ENCODE results near the gene NPAS4.

NPAS4 gene

DNA sequence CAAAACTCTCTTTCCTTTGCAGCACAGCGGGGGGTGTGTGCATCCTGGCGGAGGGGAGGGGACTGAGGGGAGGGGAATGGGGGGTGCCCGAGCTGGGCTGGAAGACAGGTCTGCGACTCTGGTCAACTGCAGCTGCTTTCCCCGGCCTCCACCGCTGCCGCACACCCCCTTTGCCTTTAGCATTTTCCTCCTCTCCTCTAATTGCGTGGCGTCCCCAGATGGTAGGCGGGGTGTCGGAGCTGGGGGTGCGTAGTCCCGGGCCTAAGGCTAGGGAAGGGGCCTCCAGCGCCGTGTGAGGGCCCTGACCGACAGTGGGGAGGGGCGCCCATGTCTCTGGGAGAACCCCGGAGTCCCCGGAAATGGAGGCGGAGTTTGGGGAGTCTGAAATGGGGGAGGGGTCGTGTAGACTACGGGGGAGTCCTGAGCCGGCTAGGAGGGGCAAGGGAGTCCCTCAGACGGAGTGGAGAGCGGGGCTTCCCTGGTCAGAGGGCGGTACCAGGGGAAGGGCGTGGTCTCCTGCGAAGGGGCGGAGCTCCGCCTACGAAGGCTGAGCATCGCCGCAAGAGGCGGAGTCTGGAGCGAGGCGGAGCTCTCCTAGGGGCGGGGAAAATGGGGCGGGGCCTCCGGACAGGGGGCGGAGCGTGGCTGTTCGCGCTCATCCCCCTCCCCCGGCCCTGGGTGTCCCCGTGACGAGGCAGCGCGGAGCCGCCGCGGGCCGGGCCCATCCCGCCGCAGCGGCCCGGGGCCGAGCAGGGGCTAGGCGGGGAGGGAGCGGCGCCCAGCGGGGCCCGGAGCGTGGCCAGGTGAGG, 45.6 kb downstream of the NPAS4 start, which contains the start of gene PELI3 (continued):
- TF ChIP-seq, protein P1, sequence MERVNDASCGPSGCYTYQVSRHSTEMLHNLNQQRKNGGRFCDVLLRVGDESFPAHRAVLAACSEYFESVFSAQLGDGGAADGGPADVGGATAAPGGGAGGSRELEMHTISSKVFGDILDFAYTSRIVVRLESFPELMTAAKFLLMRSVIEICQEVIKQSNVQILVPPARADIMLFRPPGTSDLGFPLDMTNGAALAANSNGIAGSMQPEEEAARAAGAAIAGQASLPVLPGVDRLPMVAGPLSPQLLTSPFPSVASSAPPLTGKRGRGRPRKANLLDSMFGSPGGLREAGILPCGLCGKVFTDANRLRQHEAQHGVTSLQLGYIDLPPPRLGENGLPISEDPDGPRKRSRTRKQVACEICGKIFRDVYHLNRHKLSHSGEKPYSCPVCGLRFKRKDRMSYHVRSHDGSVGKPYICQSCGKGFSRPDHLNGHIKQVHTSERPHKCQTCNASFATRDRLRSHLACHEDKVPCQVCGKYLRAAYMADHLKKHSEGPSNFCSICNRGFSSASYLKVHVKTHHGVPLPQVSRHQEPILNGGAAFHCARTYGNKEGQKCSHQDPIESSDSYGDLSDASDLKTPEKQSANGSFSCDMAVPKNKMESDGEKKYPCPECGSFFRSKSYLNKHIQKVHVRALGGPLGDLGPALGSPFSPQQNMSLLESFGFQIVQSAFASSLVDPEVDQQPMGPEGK (tag by site-specific recombination; IDR thresholded peaks at IDR 0.05): peak; percentile 68; the same call in 1 of the 2 replicates

DNA sequence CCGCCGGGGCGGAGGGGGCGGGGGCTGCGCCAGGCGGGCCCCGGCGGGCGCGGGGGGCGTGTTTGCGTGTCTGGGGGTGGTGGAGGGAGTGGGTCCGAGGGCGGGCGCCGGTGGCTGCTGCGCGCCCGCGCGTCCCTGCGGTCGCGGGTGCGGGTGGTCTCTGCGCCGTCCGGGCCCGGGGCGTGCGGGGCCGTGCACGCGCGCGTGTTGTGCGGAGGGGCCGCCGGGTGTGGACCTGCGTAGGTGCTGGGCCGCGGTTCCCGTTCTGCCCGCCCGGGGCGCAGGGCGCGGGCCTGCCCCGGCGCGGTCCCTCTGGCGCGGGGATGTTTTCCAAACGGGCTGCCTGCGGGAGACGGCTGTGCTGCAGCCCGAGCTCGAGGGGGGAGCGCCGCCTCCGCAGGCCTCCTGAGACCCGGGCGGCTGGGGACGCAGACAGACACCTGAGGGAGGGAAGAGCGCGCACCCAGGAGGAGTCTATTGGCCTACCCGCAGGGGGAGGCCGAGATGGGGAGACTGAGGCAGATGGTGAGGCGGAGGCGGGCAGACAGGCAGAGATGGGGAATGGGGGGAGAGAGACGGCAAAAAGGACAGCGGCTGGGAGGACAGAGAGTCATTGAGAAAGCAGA, 46.3 kb downstream of the NPAS4 start:
- Histone ChIP-seq H3K27ac (ENCODE audit: extremely low read depth, low read depth, low read length) (no peak overlapping the region; the same call in 1 of the 2 replicates), H3K9me3 (ENCODE audit: control insufficient read depth, insufficient read depth, low read depth, low read length) (no peaks in the 10 kb centered on the region), H3K4me1 (ENCODE audit: control insufficient read depth, insufficient read depth, low read length) (no peaks in the 10 kb centered on the region), H3K36me3 (ENCODE audit: control insufficient read depth in 2 of 2, insufficient read depth in 1 of 2, low read length in 2 of 2) (peaks cover 0 to 29% of the 10 kb centered on the region in 2 experiments; a peak in 1 of 3 replicates), H3K4me3 (ENCODE audit: low read depth, low read length) (peak overlapping the region; percentile 53)
- ChIA-PET POLR2A (interaction anchor here (0.9 to 6.2 kb wide), 10 partner anchors 8 to 149 kb away, joined by 3 to 64 read pairs (median 4); partner anchors contain the start of genes BBS1, DPP3, MRPL11 and RBM14), CTCF (interaction anchor here (0.5 to 1.0 kb wide), 8 partner anchors 12 to 325 kb away, joined by 3 to 5 read pairs (median 3); partner anchors contain the start of genes CCDC87, CCS and MRPL11)
- TF ChIP-seq ZIC2 (tag by site-specific recombination; IDR thresholded peaks at IDR 0.05) (0 out of 2 replicates have a peak, but pooled peaks have one; percentile 18), ZNF2 (tag by site-specific recombination; IDR thresholded peaks at IDR 0.05) (no peak), ZFHX2 (tag by site-specific recombination; conservative IDR thresholded peaks at IDR 0.05) (peak; percentile 38), ZNF335 (tag by site-specific recombination; conservative IDR thresholded peaks at IDR 0.05) (peak; percentile 54), ZBTB20 (tag by site-specific recombination; IDR thresholded peaks at IDR 0.05) (peak; percentile 58; the same call in 1 of the 2 replicates), ZNF623 (tag by site-specific recombination; IDR thresholded peaks at IDR 0.05) (no peak), GFI1B (tag by site-specific recombination; IDR thresholded peaks at IDR 0.05) (no peak), ZNF596 (tag by site-specific recombination; IDR thresholded peaks at IDR 0.05) (no peak), ZNF341 (tag by site-specific recombination; IDR thresholded peaks at IDR 0.05; ENCODE audit: low read depth) (peak; percentile 92), GLIS1 (tag by site-specific recombination; IDR thresholded peaks at IDR 0.05) (peak; percentile 33; the same call in 1 of the 2 replicates)
- TF ChIP-seq, protein P2, sequence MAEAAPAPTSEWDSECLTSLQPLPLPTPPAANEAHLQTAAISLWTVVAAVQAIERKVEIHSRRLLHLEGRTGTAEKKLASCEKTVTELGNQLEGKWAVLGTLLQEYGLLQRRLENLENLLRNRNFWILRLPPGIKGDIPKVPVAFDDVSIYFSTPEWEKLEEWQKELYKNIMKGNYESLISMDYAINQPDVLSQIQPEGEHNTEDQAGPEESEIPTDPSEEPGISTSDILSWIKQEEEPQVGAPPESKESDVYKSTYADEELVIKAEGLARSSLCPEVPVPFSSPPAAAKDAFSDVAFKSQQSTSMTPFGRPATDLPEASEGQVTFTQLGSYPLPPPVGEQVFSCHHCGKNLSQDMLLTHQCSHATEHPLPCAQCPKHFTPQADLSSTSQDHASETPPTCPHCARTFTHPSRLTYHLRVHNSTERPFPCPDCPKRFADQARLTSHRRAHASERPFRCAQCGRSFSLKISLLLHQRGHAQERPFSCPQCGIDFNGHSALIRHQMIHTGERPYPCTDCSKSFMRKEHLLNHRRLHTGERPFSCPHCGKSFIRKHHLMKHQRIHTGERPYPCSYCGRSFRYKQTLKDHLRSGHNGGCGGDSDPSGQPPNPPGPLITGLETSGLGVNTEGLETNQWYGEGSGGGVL (tag by site-specific recombination; IDR thresholded peaks at IDR 0.05): no peak
- TF ChIP-seq, protein P3, sequence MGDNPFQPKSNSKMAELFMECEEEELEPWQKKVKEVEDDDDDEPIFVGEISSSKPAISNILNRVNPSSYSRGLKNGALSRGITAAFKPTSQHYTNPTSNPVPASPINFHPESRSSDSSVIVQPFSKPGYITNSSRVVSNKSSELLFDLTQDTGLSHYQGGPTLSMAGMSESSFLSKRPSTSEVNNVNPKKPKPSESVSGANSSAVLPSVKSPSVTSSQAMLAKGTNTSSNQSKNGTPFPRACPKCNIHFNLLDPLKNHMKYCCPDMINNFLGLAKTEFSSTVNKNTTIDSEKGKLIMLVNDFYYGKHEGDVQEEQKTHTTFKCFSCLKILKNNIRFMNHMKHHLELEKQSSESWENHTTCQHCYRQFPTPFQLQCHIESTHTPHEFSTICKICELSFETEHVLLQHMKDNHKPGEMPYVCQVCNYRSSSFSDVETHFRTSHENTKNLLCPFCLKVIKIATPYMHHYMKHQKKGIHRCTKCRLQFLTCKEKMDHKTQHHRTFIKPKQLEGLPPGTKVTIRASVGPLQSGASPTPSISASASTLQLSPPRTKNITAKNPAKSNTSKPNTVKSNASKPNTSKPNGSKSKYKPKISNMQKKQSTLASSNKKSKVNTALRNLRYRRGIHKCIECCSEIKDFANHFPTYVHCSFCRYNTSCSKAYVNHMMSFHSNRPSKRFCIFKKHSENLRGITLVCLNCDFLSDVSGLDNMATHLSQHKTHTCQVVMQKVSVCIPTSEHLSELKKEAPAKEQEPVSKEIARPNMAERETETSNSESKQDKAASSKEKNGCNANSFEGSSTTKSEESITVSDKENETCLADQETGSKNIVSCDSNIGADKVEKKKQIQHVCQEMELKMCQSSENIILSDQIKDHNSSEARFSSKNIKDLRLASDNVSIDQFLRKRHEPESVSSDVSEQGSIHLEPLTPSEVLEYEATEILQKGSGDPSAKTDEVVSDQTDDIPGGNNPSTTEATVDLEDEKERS (tag by site-specific recombination; IDR thresholded peaks at IDR 0.05): no peak
- TF ChIP-seq, protein P1 (tag by site-specific recombination; IDR thresholded peaks at IDR 0.05): 0 out of 2 replicates have a peak, but pooled peaks have one; percentile 20
- TF ChIP-seq, protein P4, sequence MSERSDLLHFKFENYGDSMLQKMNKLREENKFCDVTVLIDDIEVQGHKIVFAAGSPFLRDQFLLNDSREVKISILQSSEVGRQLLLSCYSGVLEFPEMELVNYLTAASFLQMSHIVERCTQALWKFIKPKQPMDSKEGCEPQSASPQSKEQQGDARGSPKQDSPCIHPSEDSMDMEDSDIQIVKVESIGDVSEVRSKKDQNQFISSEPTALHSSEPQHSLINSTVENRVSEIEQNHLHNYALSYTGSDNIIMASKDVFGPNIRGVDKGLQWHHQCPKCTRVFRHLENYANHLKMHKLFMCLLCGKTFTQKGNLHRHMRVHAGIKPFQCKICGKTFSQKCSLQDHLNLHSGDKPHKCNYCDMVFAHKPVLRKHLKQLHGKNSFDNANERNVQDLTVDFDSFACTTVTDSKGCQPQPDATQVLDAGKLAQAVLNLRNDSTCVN (tag by site-specific recombination; optimal IDR thresholded peaks at IDR 0.05): peak; percentile 63
- TF ChIP-seq, protein P5, sequence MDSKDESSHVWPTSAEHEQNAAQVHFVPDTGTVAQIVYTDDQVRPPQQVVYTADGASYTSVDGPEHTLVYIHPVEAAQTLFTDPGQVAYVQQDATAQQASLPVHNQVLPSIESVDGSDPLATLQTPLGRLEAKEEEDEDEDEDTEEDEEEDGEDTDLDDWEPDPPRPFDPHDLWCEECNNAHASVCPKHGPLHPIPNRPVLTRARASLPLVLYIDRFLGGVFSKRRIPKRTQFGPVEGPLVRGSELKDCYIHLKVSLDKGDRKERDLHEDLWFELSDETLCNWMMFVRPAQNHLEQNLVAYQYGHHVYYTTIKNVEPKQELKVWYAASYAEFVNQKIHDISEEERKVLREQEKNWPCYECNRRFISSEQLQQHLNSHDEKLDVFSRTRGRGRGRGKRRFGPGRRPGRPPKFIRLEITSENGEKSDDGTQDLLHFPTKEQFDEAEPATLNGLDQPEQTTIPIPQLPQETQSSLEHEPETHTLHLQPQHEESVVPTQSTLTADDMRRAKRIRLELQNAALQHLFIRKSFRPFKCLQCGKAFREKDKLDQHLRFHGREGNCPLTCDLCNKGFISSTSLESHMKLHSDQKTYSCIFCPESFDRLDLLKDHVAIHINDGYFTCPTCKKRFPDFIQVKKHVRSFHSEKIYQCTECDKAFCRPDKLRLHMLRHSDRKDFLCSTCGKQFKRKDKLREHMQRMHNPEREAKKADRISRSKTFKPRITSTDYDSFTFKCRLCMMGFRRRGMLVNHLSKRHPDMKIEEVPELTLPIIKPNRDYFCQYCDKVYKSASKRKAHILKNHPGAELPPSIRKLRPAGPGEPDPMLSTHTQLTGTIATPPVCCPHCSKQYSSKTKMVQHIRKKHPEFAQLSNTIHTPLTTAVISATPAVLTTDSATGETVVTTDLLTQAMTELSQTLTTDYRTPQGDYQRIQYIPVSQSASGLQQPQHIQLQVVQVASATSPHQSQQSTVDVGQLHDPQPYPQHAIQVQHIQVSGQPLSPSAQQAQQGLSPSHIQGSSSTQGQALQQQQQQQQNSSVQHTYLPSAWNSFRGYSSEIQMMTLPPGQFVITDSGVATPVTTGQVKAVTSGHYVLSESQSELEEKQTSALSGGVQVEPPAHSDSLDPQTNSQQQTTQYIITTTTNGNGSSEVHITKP (tag by site-specific recombination; IDR thresholded peaks at IDR 0.05): peak; percentile 56; the same call in 1 of the 2 replicates
- TF ChIP-seq, protein P6, sequence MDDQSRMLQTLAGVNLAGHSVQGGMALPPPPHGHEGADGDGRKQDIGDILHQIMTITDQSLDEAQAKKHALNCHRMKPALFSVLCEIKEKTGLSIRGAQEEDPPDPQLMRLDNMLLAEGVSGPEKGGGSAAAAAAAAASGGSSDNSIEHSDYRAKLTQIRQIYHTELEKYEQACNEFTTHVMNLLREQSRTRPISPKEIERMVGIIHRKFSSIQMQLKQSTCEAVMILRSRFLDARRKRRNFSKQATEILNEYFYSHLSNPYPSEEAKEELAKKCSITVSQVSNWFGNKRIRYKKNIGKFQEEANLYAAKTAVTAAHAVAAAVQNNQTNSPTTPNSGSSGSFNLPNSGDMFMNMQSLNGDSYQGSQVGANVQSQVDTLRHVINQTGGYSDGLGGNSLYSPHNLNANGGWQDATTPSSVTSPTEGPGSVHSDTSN (CRISPR knock-in tag; IDR thresholded peaks at IDR 0.05): peak; percentile 45; the same call in 1 of the 2 replicates
